Omental fat pad (tissue), 4 donors: Measurements from ENCODE around the gene PARP8. TPM values are rescaled to one million over a fixed set of nuclear protein-coding genes. Genes with fewer than 3 reads are reported as not detected.
A peak's percentile ranks its signal among the peaks of the same experiment; 100 is the strongest.
"Not testable (repeated sequence)": the region's sequence is repeated elsewhere in the genome, so short reads cannot be mapped to it uniquely, and the experiment has no call there.

Experiments
- ATAC-seq: fragments of 150-250 bp; one replicate; pipeline ENCODE4 v1.9.1; 2016; ENCODE audit warnings: mild to moderate bottlenecking, moderate library complexity; ENCODE audit not compliant: low FRiP score
- DNase-seq: peaks from one replicate; pipeline ENCODE4 v3.0.0-alpha.2; 2019; ENCODE audit warnings: low spot score
- CTCF ChIP-seq, 3 donors: fragments of 450-650 bp; IDR thresholded peaks; one replicate each; pipeline ENCODE4 v1.5.1; 2016 to 2017; ENCODE audit warnings: antibody characterized with exemption in 3 of 3, mild to moderate bottlenecking in 3 of 3, moderate library complexity in 2 of 3
- total RNA-seq, 4 donors: library from RNA; depleted of rRNA; stranded (reverse); fragments of >200 nt; gene quantifications; one replicate each; pipeline ENCODE4 v1.1.0, GENCODE V29; 2016

PARP8 gene
- total RNA-seq, 4 donors from 2014 or later = 28.9 to 38.1 (median 29.7) TPM

- no peak for TF ChIP-seq CTCF (IDR thresholded peaks at IDR 0.05)
- ATAC-seq = peak; percentile 68
- DNase-seq = peak; percentile 23
These were observed 701 bp downstream of the PARP8 start for GRCh38 chr5:50667023-50667652.

- DNase-seq = peak; percentile 62
- ATAC-seq = peak; percentile 75
- TF ChIP-seq CTCF (IDR thresholded peaks at IDR 0.05) = no peak
These were observed 1.5 kb downstream of the PARP8 start for GRCh38 chr5:50667653-50668595.

- DNase-seq, ATAC-seq: not testable (repeated sequence)
These were observed 2.2 kb downstream of the PARP8 start for GRCh38 chr5:50668636-50669035.

- no peak for ATAC-seq
- TF ChIP-seq CTCF (IDR thresholded peaks at IDR 0.05) = no peak
- no peak for DNase-seq
These were observed 6.2 kb downstream of the PARP8 start for GRCh38 chr5:50672663-50673062.

GRCh38 chr5:50673444-50673843 lies 7.0 kb downstream of the PARP8 start:
- ATAC-seq, DNase-seq: not testable (repeated sequence)

DNA sequence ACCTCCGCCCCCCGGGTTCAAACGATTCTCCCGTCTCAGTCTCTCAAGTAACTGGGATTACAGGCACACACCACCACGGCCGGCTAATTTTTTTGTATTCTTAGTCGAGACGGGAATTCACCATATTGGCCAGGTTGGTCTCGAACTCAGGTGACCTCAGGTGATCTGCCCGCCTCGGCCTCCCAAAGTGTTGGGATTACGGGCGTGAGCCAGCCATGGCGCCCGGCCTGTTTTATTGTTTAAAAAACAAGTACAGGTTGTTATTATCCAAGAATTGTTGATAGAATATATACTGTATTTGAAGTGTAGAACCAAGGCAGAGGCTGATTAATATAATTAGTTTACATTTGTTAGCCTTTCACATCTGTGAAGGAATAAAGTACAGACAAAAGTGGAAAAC lies 8.9 kb downstream of the PARP8 start:
- ATAC-seq = no peak
- DNase-seq = no peak
- no peak for TF ChIP-seq CTCF (IDR thresholded peaks at IDR 0.05)

DNA sequence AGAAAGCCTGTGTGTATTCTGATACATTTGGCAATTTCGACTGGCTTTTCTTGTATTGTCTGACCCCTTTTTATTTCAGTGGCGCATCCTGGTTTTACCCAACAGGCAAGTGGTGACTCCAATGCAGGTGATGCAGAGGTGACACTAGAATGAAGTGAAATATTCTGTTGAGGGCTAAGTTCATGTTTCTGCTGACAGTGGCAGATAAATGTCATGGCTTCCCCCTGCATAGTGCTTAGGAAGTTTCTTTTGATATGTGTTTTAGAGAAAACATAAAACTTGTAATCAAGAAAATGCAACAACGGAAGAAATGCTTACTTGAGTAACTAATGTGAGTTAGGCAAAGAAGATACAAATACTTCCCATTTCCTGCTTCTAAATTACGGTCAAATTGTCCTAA lies 13.1 kb downstream of the PARP8 start:
- DNase-seq, ATAC-seq: not testable (repeated sequence)

GRCh38 chr5:50684721-50685120 lies 18.3 kb downstream of the PARP8 start:
- no peak for TF ChIP-seq CTCF (IDR thresholded peaks at IDR 0.05)
- no peak for ATAC-seq
- DNase-seq = no peak
